ENCODE results near the gene PTPRN2. TPM values are rescaled to one million over a fixed set of nuclear protein-coding genes. Genes with fewer than 3 reads are reported as not detected.
"Not testable (repeated sequence)": the region's sequence is repeated elsewhere in the genome, so short reads cannot be mapped to it uniquely, and the experiment has no call there.

Gene PTPRN2
- total RNA-seq, 1 experiment from 2014 or later, result 3.8 TPM

GRCh38 chr7:157495594-157495993 lies 1092.0 kb downstream of the PTPRN2 start:
- Histone ChIP-seq H3K4me1 (no peaks in the 10 kb centered on the region), H3K36me3 (no peaks in the 10 kb centered on the region), H3K27ac (no peak overlapping the region), H3K9me3 (replicated peaks) (0 out of 2 replicates have a peak, but pooled peaks cover 3% of the 10 kb centered on the region), H3K4me3 (no peak overlapping the region), H3K27me3 (peaks cover 13% of the 10 kb centered on the region)
- DNase-seq, result no peak

DNA sequence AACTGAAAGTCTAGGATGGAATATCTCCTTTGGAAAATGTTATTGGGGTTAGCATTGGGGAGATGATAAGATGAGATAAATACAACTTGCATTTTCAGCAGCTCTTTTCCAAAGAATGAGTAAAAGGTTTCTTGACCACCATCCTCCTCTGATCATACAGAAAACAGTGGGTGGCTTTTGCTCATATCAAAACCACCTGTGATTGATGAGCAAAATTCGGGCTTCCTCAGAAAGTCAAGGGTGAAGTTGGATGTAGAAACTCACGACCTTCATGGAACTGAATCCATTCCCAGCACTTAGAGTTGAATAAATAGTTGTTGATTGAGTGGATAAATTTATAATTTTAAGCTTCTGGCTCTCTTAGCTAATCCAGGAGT lies 1092.5 kb downstream of the PTPRN2 start:
- Histone ChIP-seq H3K27me3 (peaks cover 13% of the 10 kb centered on the region), H3K36me3 (no peaks in the 10 kb centered on the region), H3K4me1 (no peaks in the 10 kb centered on the region), H3K27ac (no peak overlapping the region), H3K4me3 (no peak overlapping the region), H3K9me3 (replicated peaks) (0 out of 2 replicates have a peak, but pooled peaks cover 3% of the 10 kb centered on the region)
- no peak for DNase-seq

DNA sequence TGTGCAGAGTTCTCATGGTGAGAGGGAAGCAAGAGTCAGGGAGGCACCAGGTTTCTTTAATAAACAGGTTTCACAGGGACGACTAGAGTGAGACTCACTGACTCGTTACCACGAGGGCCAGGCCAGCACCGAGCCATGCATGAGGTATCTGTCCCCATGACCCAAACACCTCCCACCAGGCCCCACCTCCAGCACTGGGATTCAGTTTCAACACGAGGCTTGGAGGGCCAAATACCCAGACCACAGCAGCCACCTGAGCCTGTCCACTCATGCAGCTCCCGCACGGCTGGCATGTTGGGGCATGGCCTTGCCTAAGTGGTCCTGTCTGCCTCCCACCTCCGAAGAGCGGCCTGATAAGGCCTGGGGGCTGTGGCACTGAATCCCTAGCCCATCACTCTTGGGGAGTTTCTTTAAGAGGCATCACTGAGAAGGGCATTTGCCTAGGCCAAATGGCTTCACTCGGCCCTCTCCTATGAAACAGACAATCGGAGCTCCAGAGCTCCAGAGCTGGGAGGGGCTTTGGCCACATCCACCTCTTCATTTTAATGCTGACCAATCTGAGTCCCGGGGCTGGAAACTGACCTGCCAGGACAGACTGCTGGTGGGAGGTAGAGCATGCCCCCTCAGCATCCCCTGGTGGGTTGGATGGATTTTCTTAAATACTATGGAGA lies 1093.0 kb downstream of the PTPRN2 start:
- Histone ChIP-seq H3K27ac (no peak overlapping the region), H3K4me3 (no peak overlapping the region), H3K9me3 (replicated peaks) (0 out of 2 replicates have a peak, but pooled peaks cover 3% of the 10 kb centered on the region), H3K27me3 (peaks cover 13% of the 10 kb centered on the region), H3K36me3 (no peaks in the 10 kb centered on the region), H3K4me1 (no peaks in the 10 kb centered on the region)
- no peak for DNase-seq

DNA sequence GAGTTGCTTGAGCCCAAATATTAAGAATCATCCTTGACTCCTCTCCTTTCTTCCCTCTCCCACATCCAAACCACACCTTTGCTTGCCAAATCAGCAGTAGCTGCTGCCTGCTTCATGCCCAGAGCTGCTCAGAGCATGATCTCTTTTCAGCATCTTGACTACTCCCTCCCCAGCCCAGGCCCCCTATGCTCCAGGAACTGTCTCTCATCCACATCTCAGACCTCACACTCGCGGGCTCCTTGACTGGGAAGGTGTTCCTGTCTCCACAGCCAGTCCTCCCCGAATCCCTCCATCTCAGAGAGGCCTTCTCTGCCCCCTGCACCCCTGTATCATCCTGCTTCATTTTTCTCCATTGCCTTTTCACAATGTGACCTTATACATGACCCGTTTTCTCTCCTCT lies 1093.8 kb downstream of the PTPRN2 start:
- H3K9me3 ChIP-seq (replicated peaks), result 0 out of 2 replicates have a peak, but pooled peaks cover 3% of the 10 kb centered on the region
- no peak overlapping the region for H3K4me3 ChIP-seq
- no peaks in the 10 kb centered on the region for H3K4me1 ChIP-seq
- H3K27ac ChIP-seq, result no peak overlapping the region
- no peak for DNase-seq
- no peaks in the 10 kb centered on the region for H3K36me3 ChIP-seq
- peaks cover 13% of the 10 kb centered on the region for H3K27me3 ChIP-seq

DNA sequence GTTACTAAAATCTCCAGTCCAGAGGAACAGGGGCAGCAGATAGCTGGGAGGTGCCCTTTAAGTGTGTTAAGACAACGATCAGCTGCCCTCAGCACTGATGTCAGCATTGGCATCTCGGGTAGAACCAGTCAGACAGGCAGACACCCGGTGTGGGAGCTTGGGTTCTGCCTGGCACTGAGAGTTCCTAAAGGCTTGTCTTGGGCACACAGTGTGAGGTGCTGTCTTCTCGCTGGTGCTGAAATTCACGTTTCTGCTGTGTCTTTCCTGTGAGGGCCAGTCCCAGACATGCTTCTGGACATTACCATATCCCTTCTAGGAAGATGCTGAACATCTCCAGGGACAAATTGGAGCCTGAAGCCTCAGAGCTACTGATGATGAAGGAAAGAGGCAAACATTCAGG lies 1094.6 kb downstream of the PTPRN2 start:
- Histone ChIP-seq H3K27ac (no peak overlapping the region), H3K4me1 (no peaks in the 10 kb centered on the region), H3K9me3 (replicated peaks) (0 out of 2 replicates have a peak, but pooled peaks cover 3% of the 10 kb centered on the region), H3K27me3 (peaks cover 9% of the 10 kb centered on the region), H3K36me3 (no peaks in the 10 kb centered on the region), H3K4me3 (no peak overlapping the region)
- no peak for DNase-seq

- H3K27me3 ChIP-seq, result peaks cover 13% of the 10 kb centered on the region
- H3K4me1 ChIP-seq, result no peaks in the 10 kb centered on the region
- no peak overlapping the region for H3K27ac ChIP-seq
- H3K9me3 ChIP-seq (replicated peaks), result 0 out of 2 replicates have a peak, but pooled peaks cover 3% of the 10 kb centered on the region
- no peak for DNase-seq
- no peak overlapping the region for H3K4me3 ChIP-seq
- no peaks in the 10 kb centered on the region for H3K36me3 ChIP-seq
These were observed 1097.1 kb downstream of the PTPRN2 start for GRCh38 chr7:157490465-157490912.

DNA sequence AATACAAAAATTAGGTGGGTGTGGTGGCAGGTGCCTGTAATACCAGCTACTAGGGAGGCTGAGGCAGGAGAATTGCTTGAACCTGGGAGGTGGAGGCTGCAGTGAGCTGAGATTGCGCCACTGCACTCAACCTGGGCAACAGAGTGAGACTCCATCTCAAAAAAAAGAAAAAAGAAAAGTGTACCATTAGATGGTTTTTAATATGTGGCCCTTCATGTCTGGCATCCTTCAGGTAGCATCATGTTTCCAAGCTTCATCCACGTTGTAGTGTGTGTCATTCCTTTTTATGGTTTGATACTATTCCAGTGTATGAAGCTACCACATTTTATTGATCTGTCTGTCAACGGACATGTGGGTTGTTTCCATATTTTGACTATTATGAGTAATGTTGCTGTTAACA lies 1097.8 kb downstream of the PTPRN2 start:
- peaks cover 13% of the 10 kb centered on the region for H3K27me3 ChIP-seq
- not testable (repeated sequence) for DNase-seq; H3K9me3 ChIP-seq (replicated peaks); H3K27ac ChIP-seq; H3K36me3 ChIP-seq; H3K4me1 ChIP-seq; H3K4me3 ChIP-seq

Other genes starting within 250 kb of the PTPRN2 start
- 77.4 and 91.9 TPM in 2 replicates for gene NCAPG2, start 117.0 kb upstream of the PTPRN2 start, total RNA-seq (2014; rRNA removed; shearing (Covaris generic))
- gene ESYT2, start 241.7 kb upstream of the PTPRN2 start, total RNA-seq (2014; rRNA removed; shearing (Covaris generic)), result 52.6 and 55.2 TPM in 2 replicates